ENCODE measurements around the gene KRTAP27-1.

KRTAP27-1 gene, protein sequence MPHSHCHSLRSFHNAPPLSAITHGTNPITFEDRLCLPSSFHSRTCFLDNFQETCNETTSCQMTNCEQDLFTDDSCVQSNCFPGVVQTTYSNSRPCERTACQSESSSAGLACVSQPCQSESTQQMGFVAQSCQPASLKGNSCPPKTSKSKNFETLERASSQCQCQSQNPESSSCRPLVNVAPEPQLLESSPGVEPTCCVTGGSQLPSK

DNA sequence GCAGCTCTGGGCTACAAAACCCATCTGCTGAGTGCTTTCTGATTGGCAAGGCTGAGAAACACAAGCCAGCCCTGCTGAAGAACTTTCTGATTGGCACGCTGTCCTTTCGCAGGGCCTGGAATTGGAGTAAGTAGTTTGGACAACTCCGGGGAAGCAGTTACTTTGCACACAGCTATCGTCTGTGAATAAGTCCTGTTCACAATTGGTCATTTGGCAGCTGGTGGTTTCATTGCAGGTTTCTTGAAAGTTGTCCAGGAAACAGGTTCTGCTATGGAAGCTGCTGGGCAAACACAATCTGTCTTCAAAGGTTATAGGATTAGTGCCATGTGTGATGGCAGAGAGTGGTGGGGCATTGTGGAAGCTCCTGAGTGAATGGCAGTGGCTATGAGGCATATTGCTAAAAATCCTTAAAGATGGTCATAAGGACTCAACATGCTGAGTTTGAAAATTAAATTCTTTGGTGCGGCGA lies at the start of gene KRTAP27-1:
Gene KRTAP27-1, minus strand, starts transcription at position 419 of the 469 bp plus-strand sequence. Its CDS starts 26 bp downstream, at position 393.
- no peak for DNase-seq

DNA sequence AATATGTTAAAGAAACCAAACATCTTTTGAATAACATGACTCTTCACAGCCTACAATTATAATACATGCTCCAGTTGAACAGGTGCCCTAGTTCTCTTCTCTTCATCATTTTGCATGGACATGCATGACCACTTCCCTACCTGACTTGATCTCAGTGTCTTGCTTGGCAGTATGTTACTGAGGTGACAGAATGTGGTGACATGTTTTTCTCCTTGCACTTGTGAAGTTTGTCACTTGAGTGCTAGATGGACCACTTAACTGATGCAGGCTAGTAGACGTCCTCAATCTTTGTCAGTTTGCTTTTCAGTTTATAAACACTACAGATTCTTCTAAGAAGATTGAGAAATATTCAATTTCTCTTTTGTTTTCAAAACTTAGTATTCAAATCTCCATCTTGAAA lies 44.7 kb upstream of the KRTAP27-1 start:
- no peak for DNase-seq

DNA sequence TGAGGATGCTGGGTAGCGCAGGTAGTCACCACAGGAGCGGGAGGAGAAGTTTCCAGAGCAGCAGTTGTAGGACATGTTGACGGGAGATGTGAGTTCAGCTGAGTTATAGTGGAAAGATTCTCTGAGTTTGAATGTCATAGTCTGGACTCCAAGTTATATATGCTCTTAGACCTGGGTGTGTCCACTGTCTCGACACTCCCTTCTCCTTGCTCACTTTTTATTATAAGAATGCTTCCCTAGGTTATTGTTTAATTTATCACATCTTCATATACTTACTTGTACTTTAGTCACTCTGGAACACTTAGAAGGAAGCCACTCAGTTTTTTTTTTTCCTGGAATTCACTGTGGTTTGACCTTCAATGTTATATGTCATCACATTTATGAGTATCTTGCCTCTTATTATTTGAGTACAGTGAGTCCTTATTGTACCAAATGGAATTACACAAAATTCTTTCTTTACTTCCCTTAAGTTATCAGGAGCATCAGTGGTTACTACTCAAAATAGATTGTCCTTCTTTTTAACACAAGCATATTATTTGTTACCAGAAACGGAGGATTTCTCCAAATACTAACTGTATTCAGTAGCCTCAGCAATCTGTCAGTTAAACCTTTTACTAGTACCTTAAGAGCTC lies 34.8 kb upstream of the KRTAP27-1 start, which contains the start of gene KRTAP13-2:
Gene KRTAP13-2, minus strand, starts transcription at position 133 of the 632 bp plus-strand sequence. Its CDS starts 58 bp downstream, at position 75.
- DNase-seq = no peak

DNA sequence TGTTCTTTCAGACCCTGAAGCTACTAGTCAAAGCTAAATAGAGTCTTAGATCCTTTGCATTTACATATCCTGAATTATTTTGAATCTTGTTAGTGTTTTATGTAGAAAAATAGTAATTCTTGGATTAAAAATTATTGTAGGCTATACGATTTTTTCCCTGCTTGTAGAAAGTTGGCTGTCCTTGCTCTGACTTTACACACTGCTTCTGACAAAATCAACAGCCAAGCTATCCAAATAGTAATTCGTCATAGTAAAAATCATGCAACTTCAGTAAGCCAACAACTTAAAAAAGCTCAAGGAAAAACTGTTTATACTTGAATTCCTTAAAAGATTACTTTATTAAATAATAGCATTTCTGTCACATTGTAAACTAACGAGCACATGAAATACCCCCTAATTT lies 18.4 kb upstream of the KRTAP27-1 start:
- no peak for DNase-seq

DNA sequence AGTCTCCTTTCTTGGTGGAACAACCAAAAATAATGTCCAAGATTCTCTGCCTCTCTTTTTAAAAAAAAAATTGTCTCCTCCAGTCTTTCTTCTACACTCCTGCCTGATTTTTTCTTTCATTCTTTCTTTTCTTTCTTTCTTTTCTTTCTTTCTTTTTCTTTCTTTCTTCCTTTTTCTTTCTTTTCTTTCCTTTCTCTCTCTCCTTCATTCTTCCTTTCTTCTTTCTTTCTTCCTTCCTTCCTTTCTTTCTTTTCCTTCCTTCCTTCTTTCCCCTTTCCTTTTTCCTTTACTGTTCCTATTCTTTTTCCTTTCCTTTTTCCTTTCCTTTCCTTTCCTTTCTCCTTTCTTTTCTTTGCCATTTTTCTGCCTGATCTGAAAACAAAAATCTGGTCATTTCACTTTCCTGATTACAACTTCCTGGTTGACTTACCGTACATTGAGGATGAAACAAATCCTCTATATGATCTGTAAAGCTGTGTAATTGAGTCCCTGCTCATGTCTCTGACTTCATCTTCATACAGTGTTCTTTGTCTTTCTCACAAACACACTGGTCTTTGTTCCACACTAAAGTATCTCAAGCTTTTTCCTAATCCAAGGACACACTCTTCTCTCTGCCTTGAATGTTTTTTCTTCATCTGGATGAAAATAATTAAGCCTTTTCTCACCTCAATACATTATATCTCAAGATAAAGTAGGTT lies 17.0 kb upstream of the KRTAP27-1 start:
- DNase-seq = no peak

DNA sequence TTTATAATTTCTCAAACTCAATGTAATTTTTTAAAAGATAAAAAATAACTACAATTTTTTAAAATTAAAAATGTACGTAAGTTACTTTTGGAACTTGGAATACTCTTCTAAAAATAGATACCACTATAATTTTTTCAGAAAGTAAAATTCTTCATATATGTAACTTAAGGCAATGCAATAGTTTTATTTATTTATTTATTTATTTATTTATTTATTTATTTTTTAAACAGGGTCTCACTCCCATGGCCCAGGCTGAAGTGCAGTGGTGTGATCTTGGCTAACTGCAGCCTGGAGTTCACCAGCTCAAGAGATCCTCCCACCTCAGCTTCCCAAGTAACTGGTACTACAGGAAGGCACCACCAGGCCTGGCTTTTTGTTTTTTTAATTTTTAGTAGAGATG lies 14.0 kb upstream of the KRTAP27-1 start:
- no peak for DNase-seq

DNA sequence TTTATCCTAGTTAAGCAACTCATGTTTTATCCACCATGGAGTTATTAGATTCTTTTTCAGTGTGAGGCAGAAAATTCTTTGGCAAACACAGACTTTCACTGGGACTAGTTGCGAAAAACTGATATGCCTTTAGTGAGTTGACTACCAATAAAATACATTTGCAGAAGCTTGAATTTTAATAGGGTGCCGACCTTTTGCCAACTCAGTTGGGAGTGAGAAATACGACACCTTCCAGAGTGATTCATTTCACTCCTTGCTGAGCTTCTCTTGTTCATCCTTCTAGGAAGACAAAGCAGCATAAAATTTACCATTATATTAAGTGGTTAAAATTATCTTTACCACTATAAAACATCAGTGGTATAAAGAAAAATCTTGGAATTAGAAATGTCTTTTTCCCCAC lies 12.1 kb upstream of the KRTAP27-1 start:
- no peak for DNase-seq

DNA sequence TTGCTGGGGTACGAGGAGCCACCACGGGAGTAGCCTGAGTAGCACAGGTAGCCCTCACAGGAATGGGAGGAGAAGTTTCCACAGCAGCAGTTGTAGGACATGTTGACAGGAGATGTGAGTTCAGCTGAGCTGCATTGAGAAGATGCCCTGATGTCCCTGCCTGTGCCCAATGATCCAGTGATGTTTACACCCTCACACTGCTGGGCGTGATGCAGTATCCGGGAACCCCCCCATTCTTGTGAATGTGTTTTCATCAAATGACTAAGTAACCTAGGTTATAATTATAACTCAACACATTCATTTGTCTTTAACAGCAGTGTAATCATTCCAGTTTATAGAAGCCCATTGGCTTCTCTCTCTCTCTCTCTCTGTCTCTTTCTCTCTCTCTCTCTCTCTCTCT lies 11.0 kb upstream of the KRTAP27-1 start, which contains the start of gene KRTAP23-1:
Gene KRTAP23-1, minus strand, starts transcription at position 101 of the 400 bp plus-strand sequence. Its CDS starts 0 bp downstream, at position 101.
- DNase-seq = no peak

DNA sequence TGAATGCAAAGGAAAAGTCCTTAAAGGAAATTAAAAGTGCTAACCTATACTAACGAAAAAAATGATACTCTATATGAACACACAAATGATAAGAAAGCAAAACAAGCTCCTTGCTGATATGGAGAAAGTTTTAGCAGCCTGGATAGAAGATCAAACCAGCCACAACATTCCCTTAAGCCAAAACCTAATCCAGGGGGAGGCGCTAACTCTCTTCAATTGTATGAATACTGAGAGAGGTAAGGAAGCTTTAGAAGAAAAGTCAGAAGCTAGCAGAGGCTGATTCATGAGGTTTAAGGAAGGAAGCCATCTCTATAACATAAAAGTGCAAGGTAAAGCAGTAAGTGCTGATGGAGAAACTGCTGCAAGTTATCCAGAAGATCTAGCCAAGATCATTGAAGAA lies 7.5 kb upstream of the KRTAP27-1 start:
- DNase-seq = no peak

DNA sequence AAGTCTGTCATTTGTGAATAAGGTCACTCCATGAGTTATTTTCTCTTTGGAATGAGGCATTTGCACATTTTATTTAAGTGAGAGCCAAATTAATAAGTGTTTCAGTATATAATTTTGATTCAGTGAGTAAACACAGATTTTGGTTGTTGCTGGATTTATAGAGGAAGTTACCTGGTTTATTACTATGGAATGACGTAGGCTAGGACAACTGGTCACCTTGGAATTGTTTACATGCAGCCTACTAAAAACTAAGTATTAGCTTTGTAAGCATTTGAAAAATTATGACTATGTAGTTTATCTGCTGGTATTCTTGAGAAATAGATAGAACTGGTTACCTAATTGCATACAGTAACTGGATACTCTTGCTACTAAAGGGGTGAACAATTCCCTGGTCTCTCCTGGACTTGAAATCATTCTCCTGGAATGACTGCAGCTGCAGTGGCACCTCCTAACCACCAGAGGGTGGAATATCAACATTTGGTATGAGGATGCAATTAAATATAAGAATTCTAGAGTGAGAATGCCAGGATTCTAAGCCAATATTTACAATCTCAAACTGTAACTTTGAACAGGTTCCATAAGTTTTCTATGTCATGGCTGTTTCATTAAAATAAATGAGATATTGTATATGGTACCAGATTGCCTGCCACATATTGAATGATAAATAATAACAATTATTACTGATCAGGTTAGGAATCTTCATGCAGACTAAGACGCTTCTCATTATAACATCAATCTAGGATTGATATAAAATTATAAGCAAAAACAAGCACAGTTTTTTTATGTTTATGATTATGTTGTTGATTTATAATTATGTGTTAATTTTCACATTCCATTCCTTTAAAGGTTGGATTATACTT lies 3.5 kb upstream of the KRTAP27-1 start:
- peak in 1 of 2 donors; percentile 14 for DNase-seq

DNA sequence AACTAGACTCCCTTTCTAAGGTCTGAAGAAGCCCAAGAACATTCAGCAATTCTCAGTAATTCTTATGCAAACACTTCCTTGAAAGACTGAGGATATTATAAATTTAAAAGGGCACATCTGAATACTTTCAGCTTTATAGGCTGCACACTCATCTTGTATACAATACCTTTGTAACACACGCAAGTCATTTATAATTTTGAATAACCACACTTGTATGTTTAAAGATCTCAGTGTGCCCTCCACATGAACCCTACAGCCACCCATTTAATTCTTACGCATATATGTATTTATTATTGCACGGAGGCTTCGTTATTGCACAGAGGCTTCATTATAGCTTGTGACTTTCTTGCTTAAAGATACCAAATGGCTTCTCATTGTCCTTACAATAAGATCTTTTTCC lies 1.2 kb upstream of the KRTAP27-1 start:
- no peak for DNase-seq

DNA sequence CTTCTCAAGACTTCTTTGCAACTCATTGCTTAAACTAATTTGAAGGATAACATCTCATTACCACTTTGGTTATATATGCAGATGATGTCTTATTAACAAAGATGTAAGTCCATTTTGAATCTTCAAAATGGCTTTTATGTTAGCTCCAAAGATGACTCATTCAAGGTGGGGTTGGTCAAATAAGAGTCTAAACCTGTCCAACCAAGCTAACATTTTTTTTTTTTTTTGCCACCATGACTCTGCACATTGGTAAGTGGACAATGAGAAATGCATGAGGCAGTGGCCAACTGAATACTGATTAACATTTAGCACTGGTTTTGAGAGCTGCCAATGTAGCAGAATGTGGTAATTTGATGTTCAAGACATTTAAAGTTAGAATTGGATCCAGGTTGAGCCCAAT lies 278 bp upstream of the KRTAP27-1 start:
- DNase-seq = no peak

DNA sequence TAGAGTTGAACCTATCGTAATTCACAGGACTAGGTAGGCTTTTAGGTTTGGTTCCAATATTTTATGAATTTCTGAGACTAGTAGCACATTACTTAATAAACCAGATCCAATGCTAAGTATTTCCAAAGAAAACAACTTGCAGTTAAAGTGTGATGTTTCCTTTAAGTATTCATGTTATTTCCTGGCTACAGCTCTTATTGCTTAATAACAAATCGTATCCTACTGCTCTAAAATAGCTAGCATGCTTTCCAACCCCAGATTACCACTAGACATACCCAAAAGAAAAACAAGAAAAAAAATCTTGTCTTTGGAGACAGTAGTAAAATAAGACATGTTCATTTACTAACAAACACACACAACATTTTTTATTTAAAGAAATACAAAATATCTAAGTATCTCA lies 898 bp downstream of the KRTAP27-1 start:
- no peak for DNase-seq

DNA sequence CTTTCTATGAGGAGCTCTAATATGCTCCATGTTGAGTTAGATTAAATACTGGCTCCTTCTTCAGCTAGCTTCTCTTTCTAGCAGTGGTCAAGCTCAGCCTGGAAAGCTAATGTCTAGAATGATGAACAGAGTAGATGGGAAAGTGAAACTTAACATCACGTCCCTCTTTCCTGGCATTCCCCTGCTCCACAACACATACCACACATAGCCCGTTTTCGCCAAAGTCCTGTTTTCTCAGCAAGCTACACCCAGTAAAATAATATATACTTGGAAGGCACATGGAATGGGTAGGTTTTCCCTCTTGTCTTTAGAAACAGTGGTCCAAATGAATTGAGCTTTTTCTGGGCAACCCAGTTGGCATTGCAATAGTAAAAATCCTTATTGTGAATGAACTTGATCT lies 3.8 kb downstream of the KRTAP27-1 start:
- DNase-seq = no peak

DNA sequence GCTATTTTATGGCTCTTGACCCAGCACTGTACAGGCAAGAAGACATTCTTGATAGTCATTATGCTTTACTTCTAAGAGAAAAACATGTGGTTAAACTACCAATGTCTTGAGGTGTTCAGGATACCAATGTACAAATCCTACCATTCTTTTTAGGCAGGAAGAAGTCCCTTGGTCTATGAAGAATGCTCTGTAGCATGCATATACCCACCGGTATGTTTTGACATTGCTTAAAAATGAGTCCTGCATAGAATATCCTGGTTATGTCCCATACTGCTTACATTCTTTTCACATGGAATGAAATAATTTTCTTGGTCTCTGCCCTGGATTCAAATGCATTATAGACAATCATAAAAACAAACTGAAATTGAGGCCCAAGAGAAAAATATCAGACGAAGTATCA lies 4.8 kb downstream of the KRTAP27-1 start:
- no peak for DNase-seq

DNA sequence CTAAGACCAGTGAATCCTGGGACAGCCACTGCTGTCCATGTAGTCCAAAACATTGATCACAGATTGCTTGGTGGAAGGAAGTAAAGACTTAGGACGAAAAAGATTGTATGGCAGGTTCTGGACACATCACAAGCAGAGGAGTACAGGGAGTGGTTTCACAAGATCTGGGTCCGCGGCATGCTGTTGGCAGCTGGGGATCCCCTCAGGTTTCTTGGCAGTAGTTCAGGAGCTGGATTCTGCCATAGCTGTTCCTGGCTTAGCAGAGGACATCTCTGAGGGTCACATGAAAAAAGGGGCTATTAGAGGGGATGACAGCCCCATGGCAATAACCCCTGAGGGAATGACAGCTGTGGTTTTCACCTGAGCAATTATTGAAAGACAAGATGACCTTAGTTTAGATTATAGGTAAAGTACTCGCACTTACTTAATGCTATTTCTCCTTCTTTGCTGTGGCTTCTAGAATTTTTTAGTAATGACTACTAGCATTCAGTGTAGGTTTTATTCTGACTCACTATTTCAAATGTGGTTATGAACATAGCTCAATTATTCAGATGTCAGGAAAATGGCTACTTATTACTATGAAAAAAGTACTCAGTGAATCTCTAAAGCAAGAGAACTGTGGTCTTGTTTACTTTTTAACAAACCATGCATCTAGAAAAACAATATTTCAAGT lies 8.2 kb downstream of the KRTAP27-1 start:
- no peak for DNase-seq

DNA sequence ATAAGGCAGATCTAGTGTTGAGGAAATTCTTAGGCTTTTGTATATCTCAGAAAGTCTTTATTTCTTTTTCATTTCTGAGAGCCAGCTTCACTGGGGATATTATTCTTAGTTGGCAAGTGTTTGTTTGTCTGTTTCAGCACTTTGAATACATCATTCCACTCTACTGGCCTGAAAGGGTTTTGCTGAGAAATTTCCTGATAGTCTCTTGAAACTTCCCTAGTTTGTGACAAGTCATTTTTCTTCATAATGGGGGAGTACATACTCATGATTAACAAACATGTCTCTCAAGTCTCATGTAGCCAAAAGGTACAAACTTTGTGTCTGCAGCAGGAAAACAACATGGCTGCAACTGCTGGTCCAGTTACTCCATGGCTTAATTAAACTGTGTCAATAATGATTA lies 11.1 kb downstream of the KRTAP27-1 start:
- DNase-seq = no peak

DNA sequence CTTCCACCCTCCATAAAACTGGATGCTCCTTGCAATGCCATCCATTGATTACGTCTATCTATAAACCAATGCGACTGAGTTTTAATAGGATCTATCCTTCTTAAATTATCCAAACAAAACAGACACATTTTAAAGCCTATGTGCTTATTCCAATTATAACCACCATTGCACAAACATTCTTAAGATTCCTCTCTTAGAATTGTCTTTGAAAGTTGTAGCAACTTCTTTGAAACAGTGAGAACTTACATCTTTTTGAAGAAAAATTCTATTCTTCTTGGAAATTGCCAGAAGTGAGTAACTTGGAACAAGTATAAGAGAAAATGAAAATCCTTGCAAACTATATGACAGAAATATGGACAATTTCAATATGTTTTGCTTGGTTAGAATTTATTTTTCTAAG lies 17.3 kb downstream of the KRTAP27-1 start, which contains the start of gene KRTAP26-1:
Gene KRTAP26-1, minus strand, starts transcription at position 101 of the 400 bp plus-strand sequence. CDS start 280 bp downstream, outside the sequence.
- DNase-seq = no peak

DNA sequence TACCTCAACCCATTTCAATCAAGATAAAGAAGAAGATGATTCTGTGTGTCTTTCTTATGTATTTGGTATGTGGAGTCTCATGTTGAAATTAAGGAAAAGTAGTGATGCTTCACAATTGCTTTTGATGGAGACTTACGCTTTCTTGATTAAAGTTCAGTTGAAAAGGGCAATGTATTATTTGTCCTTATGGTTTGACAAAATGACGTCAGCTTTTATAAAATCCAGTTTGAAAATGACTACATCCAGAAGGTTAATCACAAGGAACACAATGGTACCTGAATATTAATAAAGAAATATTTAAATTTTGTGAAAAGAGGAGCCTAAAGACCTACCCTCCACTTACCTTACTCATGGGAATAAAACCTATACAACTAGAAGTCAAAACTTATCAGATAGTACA lies 21.8 kb downstream of the KRTAP27-1 start:
- DNase-seq = no peak

DNA sequence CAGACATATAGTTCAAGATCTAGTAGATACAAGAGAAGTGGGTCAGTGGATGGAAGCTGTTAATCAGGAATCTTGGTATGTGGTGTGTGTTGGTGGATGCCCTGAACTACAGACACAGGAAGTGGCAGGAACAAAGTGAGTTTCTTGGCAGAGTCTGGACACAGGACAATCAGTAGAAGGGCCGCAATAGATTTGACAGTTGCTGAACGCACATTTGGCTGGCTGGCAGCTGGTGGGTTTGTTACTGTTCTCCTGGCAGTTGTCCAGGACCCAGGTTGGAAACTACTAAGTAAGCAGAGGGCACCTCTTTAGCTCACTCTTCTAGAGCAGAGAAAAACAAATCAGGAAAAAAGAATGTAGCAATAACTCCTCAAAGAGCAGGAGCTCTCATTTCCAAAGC lies 30.6 kb downstream of the KRTAP27-1 start:
- DNase-seq = no peak

DNA sequence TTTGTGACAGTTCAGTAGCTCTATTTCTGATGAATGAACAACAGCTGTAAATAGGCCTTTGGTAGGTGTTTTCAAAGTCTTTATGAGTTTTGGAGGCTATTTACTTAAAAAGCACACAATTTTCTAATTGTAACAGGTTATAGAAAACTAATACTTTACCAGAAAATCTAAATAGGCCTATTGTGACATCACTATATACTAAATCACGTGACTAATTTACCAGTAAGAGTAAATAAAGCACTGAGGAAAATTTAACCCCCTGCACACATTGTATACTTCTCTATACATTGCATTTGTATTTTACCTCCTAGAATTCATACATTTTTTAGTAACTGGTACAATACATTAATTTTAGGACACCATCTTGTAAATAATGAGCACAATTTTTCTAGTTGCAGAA lies 32.4 kb downstream of the KRTAP27-1 start:
- DNase-seq = no peak

DNA sequence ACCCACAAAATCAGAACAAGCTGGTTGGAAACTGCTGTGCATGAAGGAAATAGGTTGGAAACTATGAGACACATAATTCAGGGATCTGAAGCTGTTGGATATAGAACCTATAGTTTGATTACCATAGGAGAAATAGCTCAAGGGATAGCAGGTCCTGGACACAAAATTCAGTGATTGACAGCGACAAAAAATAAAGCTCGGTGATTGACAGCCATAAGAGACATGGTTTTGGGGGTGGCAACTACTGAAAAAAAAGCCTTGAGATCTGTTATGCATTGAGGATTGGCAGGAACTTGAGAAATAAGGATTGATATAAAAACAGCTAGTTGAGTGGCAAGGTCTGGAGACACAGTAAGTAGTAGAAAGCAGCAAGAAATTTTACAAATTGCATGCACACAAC lies 48.3 kb downstream of the KRTAP27-1 start, which contains the start of gene KRTAP25-1:
Gene KRTAP25-1, minus strand, starts transcription at position 300 of the 400 bp plus-strand sequence. Its CDS starts 24 bp downstream, at position 276.
- no peak for DNase-seq

Measured in activated CD4-positive, alpha-beta T cell treated with anti-CD3 and anti-CD28 coated beads for 4 hours (primary cell).